DOHH2 (cell line): ENCODE measurements around the gene ASAP2.

Experiments used
- EZH2phosphoT487 ChIP-seq: fragments of 200-600 bp; sonication (generic); IDR thresholded peaks from 2 replicates; pipeline ENCODE4 v1.6.1; 2017; ENCODE audit warnings: borderline replicate concordance, mild to moderate bottlenecking, antibody characterized with exemption, low read length, moderate library complexity, mixed read lengths
- TF ChIP-seq, protein P1 (sequence below): fragments of 200-600 bp; sonication (generic); IDR thresholded peaks from one replicate; pipeline ENCODE4 v1.5.1; 2014; ENCODE audit warnings: antibody characterized with exemption, mild to moderate bottlenecking, low read depth, low read length; ENCODE audit not compliant: poor library complexity, severe bottlenecking

- TF ChIP-seq, protein P1, sequence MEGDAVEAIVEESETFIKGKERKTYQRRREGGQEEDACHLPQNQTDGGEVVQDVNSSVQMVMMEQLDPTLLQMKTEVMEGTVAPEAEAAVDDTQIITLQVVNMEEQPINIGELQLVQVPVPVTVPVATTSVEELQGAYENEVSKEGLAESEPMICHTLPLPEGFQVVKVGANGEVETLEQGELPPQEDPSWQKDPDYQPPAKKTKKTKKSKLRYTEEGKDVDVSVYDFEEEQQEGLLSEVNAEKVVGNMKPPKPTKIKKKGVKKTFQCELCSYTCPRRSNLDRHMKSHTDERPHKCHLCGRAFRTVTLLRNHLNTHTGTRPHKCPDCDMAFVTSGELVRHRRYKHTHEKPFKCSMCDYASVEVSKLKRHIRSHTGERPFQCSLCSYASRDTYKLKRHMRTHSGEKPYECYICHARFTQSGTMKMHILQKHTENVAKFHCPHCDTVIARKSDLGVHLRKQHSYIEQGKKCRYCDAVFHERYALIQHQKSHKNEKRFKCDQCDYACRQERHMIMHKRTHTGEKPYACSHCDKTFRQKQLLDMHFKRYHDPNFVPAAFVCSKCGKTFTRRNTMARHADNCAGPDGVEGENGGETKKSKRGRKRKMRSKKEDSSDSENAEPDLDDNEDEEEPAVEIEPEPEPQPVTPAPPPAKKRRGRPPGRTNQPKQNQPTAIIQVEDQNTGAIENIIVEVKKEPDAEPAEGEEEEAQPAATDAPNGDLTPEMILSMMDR = no peak
- TF ChIP-seq EZH2phosphoT487 = no peak
Observed at GRCh38 chr2:9303528-9304225, 97.1 kb downstream of the ASAP2 start.
